Endodermal cell (in vitro differentiated cells): ENCODE measurements around the gene FAM221B. TPM values are rescaled to one million over a fixed set of nuclear protein-coding genes. Genes with fewer than 3 reads are reported as not detected.

Experiments
- DNase-seq: peaks from one replicate; pipeline ENCODE4 v3.0.0-alpha.2; 2017
- H3K27ac ChIP-seq: 2 replicates; pipeline ENCODE4 v1.5.1; 2013; ENCODE audit warnings: mild to moderate bottlenecking, low read depth, low read length, moderate library complexity
- H3K27me3 ChIP-seq: 2 replicates; pipeline ENCODE4 v1.6.1; 2013; ENCODE audit warnings: mild to moderate bottlenecking, low read length, moderate library complexity; ENCODE audit not compliant: insufficient read depth, control insufficient read depth, poor library complexity, severe bottlenecking
- H3K36me3 ChIP-seq: 2 replicates; pipeline ENCODE4 v1.7.0; 2013; ENCODE audit warnings: mild to moderate bottlenecking, low read length, moderate library complexity; ENCODE audit not compliant: control insufficient read depth, insufficient read depth
- H3K4me1 ChIP-seq: one replicate; pipeline ENCODE4 v1.7.0; 2013; ENCODE audit warnings: low read length; ENCODE audit not compliant: control insufficient read depth, insufficient read depth
- H3K4me3 ChIP-seq: 2 replicates; pipeline ENCODE4 v1.5.1; 2013; ENCODE audit warnings: mild to moderate bottlenecking, low read length, moderate library complexity
- H3K9ac ChIP-seq: 2 replicates; pipeline ENCODE4 v1.6.1; 2013; ENCODE audit warnings: mild to moderate bottlenecking, low read length, moderate library complexity; ENCODE audit not compliant: poor library complexity, severe bottlenecking; ENCODE audit errors: extremely low read depth
- H3K9me3 ChIP-seq: 2 replicates; pipeline ENCODE4 v1.6.1; 2013; ENCODE audit warnings: mild to moderate bottlenecking, low read length, moderate library complexity; ENCODE audit not compliant: control insufficient read depth
- H3K27ac Mint-ChIP-seq: 2 replicates; pipeline ENCODE4 v1.8.0; 2020; ENCODE audit warnings: mixed read lengths
- H3K27me3 Mint-ChIP-seq: 2 replicates; pipeline ENCODE4 v1.8.0; 2021; ENCODE audit warnings: mild to moderate bottlenecking, mixed read lengths; ENCODE audit not compliant: insufficient read depth
- H3K36me3 Mint-ChIP-seq: 2 replicates; pipeline ENCODE4 v1.8.0; 2020; ENCODE audit warnings: low read depth, mixed read lengths
- H3K4me1 Mint-ChIP-seq: 2 replicates; pipeline ENCODE4 v1.8.0; 2020; ENCODE audit warnings: mixed read lengths
- H3K4me3 Mint-ChIP-seq: 2 replicates; pipeline ENCODE4 v1.8.0; 2020; ENCODE audit warnings: mild to moderate bottlenecking, moderate library complexity, mixed read lengths
- H3K9me3 Mint-ChIP-seq: 2 replicates; pipeline ENCODE4 v1.8.0; 2020; ENCODE audit warnings: mild to moderate bottlenecking, mixed read lengths
- WGBS, 2 experiments: methylation state at CpG; one replicate each; pipeline versions ENCODE4 v1.1.5 to v1.1.7; 2013; ENCODE audit warnings: missing lambda C conversion rate in 2 of 2, mixed read lengths in 1 of 2; ENCODE audit not compliant: insufficient coverage in 1 of 2, insufficient read length in 1 of 2; 5-methylcytosine and 5-hydroxymethylcytosine counted together
- total RNA-seq, 2 donors: library from RNA; stranded (reverse); fragmentation: NEBNext Ultra II Directional in 1 of 2; extraction: Animal tissue kit (Norgen Biotek cat#: 25700) in 1 of 2; gene quantifications; 2 replicates in 1 of 2; 3 replicates in 1 of 2; pipeline ENCODE4 v1.2.1, GENCODE V29; 2021
- TF ChIP-seq, protein P1 (sequence below): fragments of 200-600 bp; sonication (generic); conservative IDR thresholded peaks from 2 replicates; pipeline ENCODE4 v1.5.0; 2021; ENCODE audit warnings: antibody characterized with exemption, mild to moderate bottlenecking

FAM221B gene
- total RNA-seq, 2 donors from 2014 or later, result 0.22 TPM; not detected in 1

- H3K36me3 Mint-ChIP-seq, result peaks cover 14% of the 10 kb centered on the region
- TF ChIP-seq, protein P1, sequence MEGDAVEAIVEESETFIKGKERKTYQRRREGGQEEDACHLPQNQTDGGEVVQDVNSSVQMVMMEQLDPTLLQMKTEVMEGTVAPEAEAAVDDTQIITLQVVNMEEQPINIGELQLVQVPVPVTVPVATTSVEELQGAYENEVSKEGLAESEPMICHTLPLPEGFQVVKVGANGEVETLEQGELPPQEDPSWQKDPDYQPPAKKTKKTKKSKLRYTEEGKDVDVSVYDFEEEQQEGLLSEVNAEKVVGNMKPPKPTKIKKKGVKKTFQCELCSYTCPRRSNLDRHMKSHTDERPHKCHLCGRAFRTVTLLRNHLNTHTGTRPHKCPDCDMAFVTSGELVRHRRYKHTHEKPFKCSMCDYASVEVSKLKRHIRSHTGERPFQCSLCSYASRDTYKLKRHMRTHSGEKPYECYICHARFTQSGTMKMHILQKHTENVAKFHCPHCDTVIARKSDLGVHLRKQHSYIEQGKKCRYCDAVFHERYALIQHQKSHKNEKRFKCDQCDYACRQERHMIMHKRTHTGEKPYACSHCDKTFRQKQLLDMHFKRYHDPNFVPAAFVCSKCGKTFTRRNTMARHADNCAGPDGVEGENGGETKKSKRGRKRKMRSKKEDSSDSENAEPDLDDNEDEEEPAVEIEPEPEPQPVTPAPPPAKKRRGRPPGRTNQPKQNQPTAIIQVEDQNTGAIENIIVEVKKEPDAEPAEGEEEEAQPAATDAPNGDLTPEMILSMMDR, result no peak
- 85 to 86% methylated on average over 3 of the region's 3 CpGs for WGBS, 2 experiments
- H3K4me3 Mint-ChIP-seq, result no peak overlapping the region
- DNase-seq, result no peak
- H3K27me3 Mint-ChIP-seq, result no peaks in the 10 kb centered on the region
- H3K27ac Mint-ChIP-seq, result no peak overlapping the region
- H3K9ac ChIP-seq, result no peak overlapping the region
- no peak overlapping the region for H3K27ac ChIP-seq
- H3K27me3 ChIP-seq, result no peaks in the 10 kb centered on the region
- H3K9me3 ChIP-seq, result peaks cover 3% of the 10 kb centered on the region
- H3K36me3 ChIP-seq, result no peaks in the 10 kb centered on the region
- no peaks in the 10 kb centered on the region for H3K4me1 ChIP-seq
- H3K9me3 Mint-ChIP-seq, result peaks cover 3% of the 10 kb centered on the region
- no peak overlapping the region for H3K4me3 ChIP-seq
- peaks cover 14% of the 10 kb centered on the region for H3K4me1 Mint-ChIP-seq
These were observed 50.0 kb downstream of the FAM221B start for GRCh38 chr9:35778496-35778895.

GRCh38 chr9:35776018-35776417 lies 52.5 kb downstream of the FAM221B start:
- no peak overlapping the region for H3K27ac Mint-ChIP-seq

DNA sequence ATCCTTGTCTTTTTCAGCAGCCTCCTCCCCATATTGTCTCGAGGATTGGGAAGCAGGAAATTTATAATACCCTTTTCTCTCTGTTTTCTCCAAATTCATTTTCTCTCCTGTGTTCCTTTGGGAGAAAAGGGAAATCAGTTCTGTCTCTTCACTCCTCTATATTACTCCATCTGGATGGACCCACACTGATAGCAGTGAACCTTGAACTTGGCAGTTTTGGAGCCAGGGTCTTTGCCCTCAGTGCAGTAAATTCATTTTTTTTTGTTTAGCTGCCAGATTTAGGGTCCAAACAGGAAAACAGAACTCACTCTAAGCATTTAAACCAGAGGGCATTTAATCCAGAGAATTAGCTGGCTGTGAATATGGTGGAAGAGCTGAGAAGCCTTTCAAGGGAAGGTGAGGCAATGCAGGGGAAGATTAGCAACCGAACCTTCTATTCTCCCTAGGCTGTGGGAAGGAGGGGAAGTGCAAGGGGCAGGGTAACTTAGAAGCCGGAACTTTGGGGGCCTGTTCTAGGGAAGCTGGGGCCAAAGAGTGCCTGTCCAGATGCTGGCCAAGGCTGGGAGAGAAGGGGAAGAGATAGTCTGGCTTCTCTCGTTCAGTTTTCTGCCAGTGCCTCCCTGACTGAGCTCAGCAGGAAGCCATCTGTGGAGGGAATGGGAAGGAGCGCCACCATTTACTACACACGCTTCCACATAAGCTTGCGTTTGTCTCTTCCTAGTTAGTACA lies 53.5 kb downstream of the FAM221B start:
- Mint-ChIP-seq H3K9me3 (no peaks in the 10 kb centered on the region), H3K27me3 (no peaks in the 10 kb centered on the region), H3K4me3 (no peak overlapping the region), H3K27ac (peak overlapping the region; percentile 70), H3K36me3 (peaks cover 2% of the 10 kb centered on the region), H3K4me1 (peaks cover 14% of the 10 kb centered on the region)
- Histone ChIP-seq H3K9ac (no peak overlapping the region), H3K27ac (no peak overlapping the region), H3K4me1 (no peaks in the 10 kb centered on the region), H3K9me3 (no peaks in the 10 kb centered on the region), H3K4me3 (no peak overlapping the region), H3K27me3 (no peaks in the 10 kb centered on the region), H3K36me3 (no peaks in the 10 kb centered on the region)
- no peak for DNase-seq
- TF ChIP-seq, protein P1, result no peak
- 47 to 70% methylated on average over 2 to 7 of the region's 7 CpGs for WGBS, 2 experiments

More at GRCh38 chr9:35776018-35776417, 52.5 kb downstream of the FAM221B start:
- no peaks in the 10 kb centered on the region for H3K9me3 Mint-ChIP-seq
- Histone ChIP-seq H3K9ac (no peak overlapping the region), H3K36me3 (no peaks in the 10 kb centered on the region), H3K27me3 (no peaks in the 10 kb centered on the region), H3K4me1 (no peaks in the 10 kb centered on the region), H3K9me3 (no peaks in the 10 kb centered on the region), H3K27ac (no peak overlapping the region), H3K4me3 (no peak overlapping the region)
- TF ChIP-seq, protein P1, result no peak
- no peak overlapping the region for H3K4me3 Mint-ChIP-seq
- WGBS, 2 experiments, result 66 to 89% methylated on average over 4 of the region's 4 CpGs
- peaks cover 8% of the 10 kb centered on the region for H3K36me3 Mint-ChIP-seq
- DNase-seq, result no peak
- no peaks in the 10 kb centered on the region for H3K27me3 Mint-ChIP-seq
- H3K4me1 Mint-ChIP-seq, result peaks cover 14% of the 10 kb centered on the region
